ENCODE data around the gene LIPJ.

The LIPJ gene

DNA sequence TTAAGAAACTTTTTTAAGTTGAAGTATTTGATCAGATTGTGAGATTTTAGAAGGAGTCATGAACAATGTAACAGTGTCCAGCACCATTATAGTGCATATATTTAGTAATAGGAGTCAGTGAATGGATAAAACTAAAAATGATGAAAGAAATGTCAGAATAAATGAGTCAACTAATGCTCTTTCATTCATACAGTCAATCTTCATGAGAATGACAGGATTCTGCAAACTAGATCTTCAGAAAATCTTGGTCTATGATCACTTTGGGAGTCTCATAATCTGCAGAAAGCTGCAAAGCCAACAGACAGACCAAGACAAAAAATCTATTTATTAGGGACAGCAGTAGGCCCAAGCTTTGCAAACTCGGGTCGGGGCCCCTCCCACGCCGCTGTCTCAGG, 4.2 kb upstream of the LIPJ start:
- Mint-ChIP-seq H3K27ac (peak overlapping the region; percentile 49 to 99), H3K9me3 (peaks cover 6 to 8% of the 10 kb centered on the region in 2 donors), H3K27me3 (peaks cover 5% of the 10 kb centered on the region), H3K4me3 (peak overlapping the region; percentile 94 to 96), H3K4me1 (peaks cover 16% of the 10 kb centered on the region)
- DNase-seq (no peak), ATAC-seq (peak; percentile 2)

DNA sequence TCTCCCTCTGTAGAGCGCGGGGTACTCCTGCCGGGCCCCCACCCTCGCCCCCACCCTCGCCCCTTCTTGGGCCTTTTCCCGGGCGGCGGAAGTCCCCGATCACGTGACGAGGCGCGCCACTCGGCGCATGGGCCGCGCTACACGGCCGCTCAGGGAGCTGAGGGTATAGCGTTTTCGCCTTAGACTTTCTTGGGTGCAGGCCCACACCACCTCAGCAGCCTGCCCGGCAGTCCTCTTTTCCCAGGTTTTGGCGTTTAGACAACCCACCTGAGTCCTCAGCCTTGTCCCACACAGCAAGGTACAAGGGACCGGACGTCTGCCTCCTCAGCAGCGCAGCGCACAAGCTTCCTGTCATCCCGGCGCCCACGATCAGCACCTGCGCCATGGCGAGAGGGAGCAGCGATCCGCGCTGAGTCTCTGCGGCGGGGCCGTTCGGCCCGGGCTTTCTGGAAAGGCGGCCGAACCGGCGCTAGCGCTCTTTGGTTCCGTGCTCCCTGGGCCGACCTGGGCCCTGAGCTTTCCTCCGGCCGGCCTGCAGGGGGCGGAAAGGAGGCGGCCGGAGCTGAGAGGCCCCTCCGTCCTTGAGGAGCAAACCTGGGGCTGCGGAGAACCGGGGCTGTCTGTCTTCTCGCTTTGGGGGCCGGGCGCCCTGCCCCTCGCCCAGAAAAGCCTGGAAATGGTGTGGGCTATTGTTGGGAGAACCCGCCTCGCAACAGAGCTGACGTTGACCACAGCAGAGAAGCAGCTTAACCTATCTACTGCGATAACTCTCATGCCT, 3.6 kb upstream of the LIPJ start, which contains the start of gene RNLS:
RNLS (minus strand) TSS at position 513 of the 778 bp plus-strand sequence.
- H3K9me3 Mint-ChIP-seq: peaks cover 6 to 8% of the 10 kb centered on the region in 2 donors
- peaks cover 16% of the 10 kb centered on the region for H3K4me1 Mint-ChIP-seq
- peak within 1 kb of the TSS; percentile 94 to 96 for H3K4me3 Mint-ChIP-seq
- ATAC-seq (peak; percentile 95), DNase-seq (peak; percentile 73 to 81)
- H3K27me3 Mint-ChIP-seq: peaks cover 5% of the 10 kb centered on the region
- H3K27ac Mint-ChIP-seq: peak within 1 kb of the TSS; percentile 97 to 99

DNA sequence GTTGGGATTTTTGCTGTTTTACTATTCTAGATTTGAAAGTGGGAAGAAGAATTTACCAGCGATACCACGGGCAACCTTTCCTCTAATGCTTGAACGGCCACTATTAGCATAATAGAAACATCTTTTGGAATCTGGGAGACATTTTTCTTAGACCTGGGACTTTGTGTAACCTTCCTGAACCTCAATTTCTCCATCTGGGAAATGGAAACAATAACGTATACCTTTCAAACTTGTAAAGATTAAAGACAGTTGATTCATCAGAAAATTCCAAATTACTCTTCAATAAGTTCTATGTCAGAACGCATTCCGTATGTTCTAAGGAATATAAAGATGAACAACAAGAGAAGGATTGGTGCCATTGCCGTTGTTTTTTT, 3.0 kb upstream of the LIPJ start:
- Mint-ChIP-seq H3K27ac (peak overlapping the region; percentile 97 to 99), H3K4me1 (peaks cover 16% of the 10 kb centered on the region)
- no peak for ATAC-seq

DNA sequence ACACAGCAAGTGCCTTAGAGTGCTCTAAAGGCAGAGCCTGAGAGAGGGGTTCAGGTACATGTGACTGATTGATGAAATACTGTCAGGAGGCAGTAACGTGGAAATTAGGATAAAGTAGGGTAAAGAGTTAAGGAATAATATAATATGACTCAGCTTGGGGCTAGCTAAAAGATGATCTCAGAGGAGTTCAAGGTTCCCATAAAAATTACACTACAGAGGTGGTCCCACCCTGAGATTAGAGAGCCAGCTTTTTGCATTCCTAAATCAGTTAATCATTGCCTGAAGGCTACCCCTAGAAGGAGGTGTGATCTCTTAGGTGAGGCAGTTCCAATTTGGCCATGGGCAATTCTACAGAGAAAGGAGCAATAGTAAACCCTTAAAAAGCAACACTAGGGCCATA, 5.8 kb downstream of the LIPJ start:
- Mint-ChIP-seq H3K9me3 (no peaks in the 10 kb centered on the region), H3K4me3 (no peak overlapping the region), H3K27me3 (no peaks in the 10 kb centered on the region), H3K4me1 (no peaks in the 10 kb centered on the region), H3K27ac (no peak overlapping the region)
- no peak for ATAC-seq
- no peak for DNase-seq

More for the DNA sequence above, 3.0 kb upstream of the LIPJ start:
- Mint-ChIP-seq H3K27me3 (peaks cover 5% of the 10 kb centered on the region), H3K9me3 (peaks cover 6 to 8% of the 10 kb centered on the region in 2 donors), H3K4me3 (peak overlapping the region; percentile 94 to 96)
- DNase-seq: no peak

DNA sequence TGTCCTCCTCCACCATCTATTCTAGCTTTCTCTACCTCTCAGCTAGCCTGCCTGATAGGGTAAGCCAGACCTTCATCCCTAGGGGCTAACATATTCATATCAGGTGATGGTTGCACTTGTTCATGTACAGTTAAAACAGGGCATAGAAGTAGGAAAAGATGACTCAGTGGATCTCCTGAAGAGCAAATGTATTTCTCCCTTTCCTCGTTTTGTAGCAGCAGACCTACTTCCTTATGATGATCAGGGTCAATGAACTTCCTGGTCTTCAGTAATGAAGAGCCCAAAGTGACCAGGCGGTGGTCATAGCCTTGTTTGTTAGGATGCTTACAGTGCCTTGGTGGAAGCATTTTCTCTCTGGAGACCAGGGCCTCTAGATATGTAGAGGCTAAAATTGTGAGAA, 6.3 kb downstream of the LIPJ start:
- ATAC-seq: no peak
- no peak overlapping the region for H3K27ac Mint-ChIP-seq
- no peaks in the 10 kb centered on the region for H3K9me3 Mint-ChIP-seq
- no peak overlapping the region for H3K4me3 Mint-ChIP-seq
- peaks cover 4% of the 10 kb centered on the region for H3K4me1 Mint-ChIP-seq
- no peaks in the 10 kb centered on the region for H3K27me3 Mint-ChIP-seq
- no peak for DNase-seq

DNA sequence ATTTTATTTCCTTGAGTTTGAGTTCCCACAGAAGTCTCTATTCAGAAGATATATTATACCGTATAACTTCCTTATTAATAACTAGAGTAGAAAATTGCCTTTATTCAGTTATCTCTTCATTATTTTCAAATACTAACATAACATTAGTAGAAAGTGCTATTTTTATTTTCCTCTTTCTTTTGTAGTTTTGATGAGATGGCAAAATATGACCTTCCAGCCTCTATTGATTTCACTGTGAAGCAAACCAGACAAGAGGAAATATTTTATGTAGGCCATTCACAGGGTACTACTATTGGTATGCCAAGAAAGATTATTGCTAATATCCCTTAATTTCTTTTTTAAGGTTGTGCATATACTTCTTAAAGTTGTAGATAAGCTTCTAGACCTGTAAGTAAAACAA, 7.9 kb downstream of the LIPJ start:
- Mint-ChIP-seq H3K9me3 (no peaks in the 10 kb centered on the region), H3K4me3 (no peak overlapping the region), H3K4me1 (peaks cover 10% of the 10 kb centered on the region), H3K27me3 (no peaks in the 10 kb centered on the region), H3K27ac (no peak overlapping the region)
- ATAC-seq: no peak
- DNase-seq: no peak

DNA sequence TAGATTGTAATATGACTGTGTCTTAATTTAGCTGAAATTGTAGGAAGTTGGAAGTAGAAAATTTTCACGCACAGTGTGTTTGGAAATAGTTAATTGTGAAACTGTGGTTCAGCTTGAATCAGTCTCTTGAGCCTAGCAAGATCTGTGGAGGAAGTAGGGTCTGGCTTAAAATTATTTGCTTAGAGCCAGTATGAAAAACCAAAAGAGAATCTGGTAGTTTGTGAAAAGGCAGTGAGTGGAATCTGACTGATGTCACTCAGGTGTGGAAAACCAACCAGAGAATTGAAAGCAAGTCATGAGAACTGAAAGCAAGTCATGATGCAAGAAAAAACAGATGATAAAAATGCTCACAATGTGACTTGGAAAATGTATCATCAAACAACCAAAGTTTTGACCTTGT, 11.5 kb downstream of the LIPJ start:
- DNase-seq (no peak), ATAC-seq (peak; percentile 71)
- H3K27me3 Mint-ChIP-seq: no peaks in the 10 kb centered on the region
- H3K4me1 Mint-ChIP-seq: peaks cover 10% of the 10 kb centered on the region
- no peak overlapping the region for H3K27ac Mint-ChIP-seq
- H3K4me3 Mint-ChIP-seq: no peak overlapping the region
- H3K9me3 Mint-ChIP-seq: peaks cover 0 to 7% of the 10 kb centered on the region in 2 donors

DNA sequence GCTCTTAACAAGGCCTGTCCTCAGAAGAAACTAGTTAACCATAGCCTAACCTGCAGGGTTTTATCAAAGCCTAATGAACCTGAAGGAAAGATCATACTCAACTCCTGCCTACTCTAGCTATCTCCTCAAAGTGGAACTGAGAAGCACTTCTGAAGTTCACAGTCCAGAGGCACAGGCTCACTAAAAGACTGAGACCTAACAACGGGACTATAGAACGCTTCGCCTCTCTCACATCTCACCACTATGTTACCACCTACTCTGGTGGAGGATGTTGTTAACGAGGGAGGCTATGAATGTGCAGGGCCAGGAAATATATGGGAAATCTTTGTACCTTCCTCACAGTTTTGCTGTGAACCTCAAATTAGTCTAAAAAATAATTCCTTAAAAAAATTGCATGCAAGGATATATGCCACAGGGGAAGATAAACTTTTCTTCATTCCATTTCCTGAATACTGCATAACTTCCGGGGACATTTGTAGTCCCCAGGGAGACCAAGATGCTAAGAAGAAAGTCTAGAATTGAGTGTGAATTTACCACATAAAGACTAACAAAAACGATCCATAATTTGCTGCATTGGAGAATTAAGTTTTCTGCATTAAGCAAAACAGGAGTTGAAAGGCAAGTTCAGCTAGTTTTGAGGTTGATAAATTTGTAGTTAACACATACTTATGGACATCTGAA, 21.6 kb downstream of the LIPJ start:
- DNase-seq: no peak
- ATAC-seq: no peak
- no peaks in the 10 kb centered on the region for H3K9me3 Mint-ChIP-seq
- H3K27me3 Mint-ChIP-seq: peaks cover 5% of the 10 kb centered on the region
- no peak overlapping the region for H3K27ac Mint-ChIP-seq
- no peaks in the 10 kb centered on the region for H3K4me1 Mint-ChIP-seq
- no peak overlapping the region for H3K4me3 Mint-ChIP-seq

DNA sequence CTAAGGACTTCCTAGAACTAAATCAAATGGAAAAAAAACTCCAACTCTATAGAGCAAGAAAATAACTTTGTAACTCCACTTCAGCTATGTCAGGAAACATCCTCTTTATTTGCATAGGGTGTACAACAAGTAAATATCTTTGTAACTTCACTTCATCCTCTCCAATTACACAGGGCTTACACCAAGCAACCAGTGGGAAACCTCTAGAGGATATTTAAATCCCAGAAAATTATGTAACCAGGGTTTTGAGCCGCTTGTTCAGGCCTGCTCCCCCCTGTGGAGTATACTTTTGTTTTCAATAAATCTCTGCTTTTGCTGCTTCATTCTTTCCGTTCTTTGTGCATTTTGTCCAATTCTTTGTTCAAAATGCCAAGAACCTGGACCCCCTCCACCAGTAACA, 22.2 kb downstream of the LIPJ start:
- Mint-ChIP-seq H3K27ac (no peak overlapping the region), H3K4me3 (no peak overlapping the region), H3K4me1 (no peaks in the 10 kb centered on the region), H3K9me3 (no peaks in the 10 kb centered on the region), H3K27me3 (peaks cover 5% of the 10 kb centered on the region)
- no peak for DNase-seq
- no peak for ATAC-seq

DNA sequence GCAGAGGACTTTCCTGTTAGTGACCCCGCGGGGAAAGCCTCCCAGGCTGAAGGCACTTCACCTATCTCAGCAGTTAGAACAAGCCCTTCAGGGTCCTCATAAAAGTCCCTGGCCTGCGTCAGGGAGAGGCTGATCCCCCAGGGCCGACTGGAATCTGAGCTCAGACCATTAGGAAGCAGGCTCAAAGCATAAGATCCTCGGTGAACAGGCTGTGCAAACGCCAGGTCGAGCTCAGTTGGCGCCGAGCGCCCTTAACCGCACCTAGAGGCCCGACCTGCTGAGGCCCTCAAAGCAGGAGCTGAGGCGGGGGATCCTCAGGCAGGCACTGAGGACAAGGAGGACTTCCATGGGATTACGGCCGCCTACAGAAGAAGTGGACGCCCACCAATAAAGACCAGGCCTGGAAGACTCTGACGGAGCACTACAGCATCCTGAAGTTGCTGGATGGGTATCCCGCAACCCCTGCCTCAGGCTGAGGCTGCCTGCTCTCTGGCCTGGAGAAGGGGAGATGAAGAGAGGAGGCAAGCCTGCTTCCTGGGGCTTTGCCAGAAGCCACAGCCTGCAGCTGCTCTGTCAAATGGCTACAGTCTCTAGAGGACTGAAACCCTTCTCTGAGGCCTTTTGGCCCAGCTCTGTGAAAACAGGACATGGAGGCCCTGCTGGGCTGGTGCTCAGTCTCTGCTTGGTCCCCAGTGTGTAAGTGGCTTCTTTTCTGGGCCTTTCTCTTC, 29.9 kb downstream of the LIPJ start:
- peak overlapping the region in 1 of 2 donors; percentile 35 for H3K27ac Mint-ChIP-seq
- no peaks in the 10 kb centered on the region for H3K4me1 Mint-ChIP-seq
- H3K27me3 Mint-ChIP-seq: peaks cover under 1% of the 10 kb centered on the region
- H3K4me3 Mint-ChIP-seq: no peak overlapping the region
- ATAC-seq (no peak), DNase-seq (no peak)
- H3K9me3 Mint-ChIP-seq: no peaks in the 10 kb centered on the region

DNA sequence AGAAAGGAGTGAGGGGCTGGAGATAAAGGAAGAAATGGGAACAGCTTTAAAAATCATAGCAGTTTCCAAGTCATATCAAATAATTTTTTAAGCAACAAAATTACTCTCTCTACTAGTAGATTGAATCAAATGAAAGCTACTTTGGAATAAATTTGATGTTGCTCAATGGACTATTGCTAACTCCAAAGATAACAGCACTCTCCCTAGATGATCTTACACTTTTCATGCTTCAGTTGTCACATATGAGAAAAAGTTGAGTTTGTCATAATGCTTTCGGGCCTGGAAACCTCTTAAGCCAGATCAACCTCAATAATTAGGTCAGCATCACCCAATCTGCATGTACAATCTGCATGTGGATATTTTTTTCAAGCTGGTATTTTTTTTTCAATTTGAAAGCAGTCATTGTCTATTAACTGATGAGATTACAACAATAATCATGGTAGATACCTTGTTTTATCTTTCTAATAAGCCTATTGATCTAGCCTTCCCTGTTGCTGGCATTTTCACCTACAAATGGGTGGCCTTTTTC, 31.3 kb downstream of the LIPJ start:
- H3K4me1 Mint-ChIP-seq: no peaks in the 10 kb centered on the region
- DNase-seq: no peak
- H3K27me3 Mint-ChIP-seq: no peaks in the 10 kb centered on the region
- no peak for ATAC-seq
- no peak overlapping the region for H3K27ac Mint-ChIP-seq
- H3K4me3 Mint-ChIP-seq: no peak overlapping the region
- H3K9me3 Mint-ChIP-seq: no peaks in the 10 kb centered on the region

DNA sequence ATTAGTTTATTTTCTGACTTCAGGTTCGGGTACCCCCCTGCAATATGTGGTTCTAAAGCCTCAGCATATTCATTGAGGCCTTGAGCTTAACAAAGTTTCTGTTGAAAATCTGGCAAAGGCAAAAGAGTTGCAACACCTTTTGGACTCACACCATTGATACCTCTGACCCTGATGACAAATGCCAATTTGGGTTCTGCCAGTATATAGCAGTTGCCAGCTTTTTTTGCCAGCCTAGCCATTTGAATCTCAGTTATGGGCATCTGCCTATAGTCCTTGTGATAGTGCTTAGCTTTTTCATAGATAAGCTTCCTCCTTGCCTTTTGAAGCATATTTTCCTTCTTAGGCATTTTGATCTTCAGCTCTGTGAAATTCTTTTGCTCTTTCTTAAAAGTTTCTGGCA, 31.9 kb downstream of the LIPJ start:
- DNase-seq (no peak), ATAC-seq (no peak)
- no peaks in the 10 kb centered on the region for H3K27me3 Mint-ChIP-seq
- H3K4me3 Mint-ChIP-seq: no peak overlapping the region
- H3K4me1 Mint-ChIP-seq: no peaks in the 10 kb centered on the region
- no peak overlapping the region for H3K27ac Mint-ChIP-seq
- H3K9me3 Mint-ChIP-seq: no peaks in the 10 kb centered on the region

DNA sequence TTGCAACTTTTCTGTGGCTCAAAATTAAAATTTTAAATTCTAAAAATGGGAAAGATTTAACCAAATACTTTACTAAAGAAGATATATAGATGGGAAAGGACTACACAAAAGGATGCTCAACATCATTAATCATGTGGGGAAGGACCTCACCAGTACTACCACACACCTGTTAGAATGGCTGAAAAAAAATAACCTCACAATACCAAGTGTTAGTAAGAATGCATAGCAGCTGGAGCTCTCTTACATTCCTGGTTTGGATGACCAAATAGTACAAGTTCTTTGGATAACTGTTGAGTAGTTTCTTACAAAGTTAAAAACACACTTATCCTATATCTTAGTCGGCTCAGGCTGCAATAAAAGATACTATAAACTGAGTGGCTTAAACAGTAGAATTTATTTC, 33.9 kb downstream of the LIPJ start:
- Mint-ChIP-seq H3K27ac (no peak overlapping the region), H3K9me3 (no peaks in the 10 kb centered on the region), H3K27me3 (no peaks in the 10 kb centered on the region), H3K4me3 (no peak overlapping the region), H3K4me1 (no peaks in the 10 kb centered on the region)
- no peak for ATAC-seq
- DNase-seq: no peak

DNA sequence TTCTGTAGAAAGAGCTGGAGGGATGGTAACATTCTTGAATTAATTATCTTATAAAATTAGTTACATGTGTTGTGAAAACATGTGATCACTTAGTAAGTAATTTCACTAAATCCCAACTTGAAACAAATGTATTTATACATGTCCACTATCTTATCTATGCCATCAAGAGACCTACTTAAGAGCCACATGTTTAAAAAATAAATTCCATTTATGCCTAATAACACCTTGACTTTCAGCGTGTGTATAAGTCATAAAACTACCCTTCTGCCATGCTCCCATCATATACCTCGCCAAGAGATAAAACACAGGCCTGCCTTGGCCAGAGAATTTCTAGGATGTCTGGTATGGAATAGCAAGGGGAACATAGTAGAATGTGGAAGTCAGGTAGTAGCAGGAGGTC, 37.3 kb downstream of the LIPJ start:
- no peaks in the 10 kb centered on the region for H3K27me3 Mint-ChIP-seq
- no peak for ATAC-seq
- no peak for DNase-seq
- no peak overlapping the region for H3K27ac Mint-ChIP-seq
- peaks cover 0 to 4% of the 10 kb centered on the region in 2 donors for H3K9me3 Mint-ChIP-seq
- no peaks in the 10 kb centered on the region for H3K4me1 Mint-ChIP-seq
- no peak overlapping the region for H3K4me3 Mint-ChIP-seq

DNA sequence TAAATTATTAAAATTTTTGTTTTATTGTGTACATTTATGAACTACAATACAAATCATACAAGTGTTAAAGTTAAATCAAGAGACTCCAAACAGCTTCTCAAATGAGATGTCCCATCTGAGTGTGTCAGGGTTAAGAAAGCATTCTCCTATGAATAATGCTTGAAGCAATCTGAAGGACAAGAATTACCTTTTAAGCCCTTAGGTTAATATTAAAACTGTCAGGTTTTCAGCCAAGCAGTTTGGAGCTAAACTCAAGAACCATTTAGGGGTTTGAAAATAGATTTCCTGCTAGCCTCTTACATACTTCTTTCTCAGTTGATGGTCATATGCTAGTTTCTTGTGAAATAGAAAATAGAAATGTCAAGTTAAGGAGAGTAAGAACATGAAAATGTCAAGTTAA, 38.3 kb downstream of the LIPJ start:
- no peak overlapping the region for H3K27ac Mint-ChIP-seq
- no peak overlapping the region for H3K4me3 Mint-ChIP-seq
- H3K27me3 Mint-ChIP-seq: no peaks in the 10 kb centered on the region
- ATAC-seq: no peak
- no peaks in the 10 kb centered on the region for H3K4me1 Mint-ChIP-seq
- DNase-seq: no peak
- H3K9me3 Mint-ChIP-seq: peaks cover 0 to 4% of the 10 kb centered on the region in 2 donors

DNA sequence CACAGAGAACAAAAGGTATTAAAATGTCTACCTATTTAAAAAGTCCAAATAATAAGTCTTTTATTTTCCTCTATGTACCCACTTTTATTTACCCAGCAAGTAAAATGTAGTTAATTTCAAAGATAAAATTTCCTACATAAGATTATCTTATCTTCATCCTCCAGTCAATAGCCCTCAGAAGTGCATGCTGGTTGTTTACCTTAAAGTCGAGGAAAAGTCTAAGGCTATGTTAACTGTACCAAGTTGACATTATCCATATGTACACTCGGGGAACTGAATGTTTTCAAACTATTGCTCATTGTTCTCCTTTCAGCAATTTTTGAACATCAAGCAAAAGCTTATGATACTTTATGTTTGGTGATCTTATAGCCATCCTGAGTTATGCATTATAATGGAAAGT, 53.6 kb downstream of the LIPJ start:
- Mint-ChIP-seq H3K27me3 (peaks cover 39% of the 10 kb centered on the region), H3K9me3 (peaks cover 4 to 8% of the 10 kb centered on the region in 2 donors), H3K4me3 (no peak overlapping the region), H3K4me1 (peaks cover 6% of the 10 kb centered on the region), H3K27ac (no peak overlapping the region)
- DNase-seq (no peak), ATAC-seq (no peak)
